Globus pallidus (tissue), 1 donor: Measurements from ENCODE around the gene TRIOBP.
A peak's percentile ranks its signal among the peaks of the same experiment; 100 is the strongest.
"Not testable (repeated sequence)": the region's sequence is repeated elsewhere in the genome, so short reads cannot be mapped to it uniquely, and the experiment has no call there.

Experiments
- DNase-seq: peaks from one replicate; pipeline ENCODE4 v3.0.0-alpha.2; 2015; ENCODE audit warnings: low spot score

Gene TRIOBP

DNA sequence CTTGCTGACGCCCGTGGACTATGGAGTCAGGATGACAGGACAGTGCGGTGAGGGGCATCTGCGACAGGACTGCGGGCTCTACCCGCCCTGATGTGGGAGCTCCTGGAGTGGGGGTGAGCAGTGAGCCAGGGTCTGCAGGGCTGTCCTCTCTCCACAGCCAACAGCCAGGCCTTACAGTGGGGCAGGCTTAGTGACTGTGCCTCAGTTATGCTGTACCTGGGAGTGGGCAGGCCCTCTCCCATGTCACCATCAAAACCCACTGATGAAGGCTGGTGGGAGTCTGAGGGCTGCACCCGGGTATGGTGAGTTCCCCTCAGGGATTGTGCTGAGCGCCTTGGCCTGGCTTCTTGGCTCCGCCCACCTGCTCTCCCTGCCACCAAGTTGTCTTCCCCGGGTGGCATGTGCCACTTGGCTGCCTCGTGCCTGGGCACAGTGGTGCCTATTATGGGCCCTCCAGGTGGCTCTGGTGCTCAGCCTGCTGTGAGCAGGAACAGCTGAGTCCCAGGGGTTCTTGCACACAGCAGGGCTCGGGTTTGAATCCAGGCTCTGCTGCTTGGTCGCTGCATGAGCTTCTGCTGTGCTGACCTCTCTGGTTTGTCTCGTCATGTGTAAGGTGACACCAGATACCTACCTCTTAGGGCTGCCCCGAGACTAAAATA lies 4.1 kb upstream of the TRIOBP start:
- no peak for DNase-seq

- not testable (repeated sequence) for DNase-seq
These were observed 2.7 kb upstream of the TRIOBP start for GRCh38 chr22:37694131-37694530.

GRCh38 chr22:37696260-37696656 lies 590 bp upstream of the TRIOBP start:
- not testable (repeated sequence) for DNase-seq

GRCh38 chr22:37697538-37697835 lies 639 bp downstream of the TRIOBP start:
- DNase-seq: no peak

DNA sequence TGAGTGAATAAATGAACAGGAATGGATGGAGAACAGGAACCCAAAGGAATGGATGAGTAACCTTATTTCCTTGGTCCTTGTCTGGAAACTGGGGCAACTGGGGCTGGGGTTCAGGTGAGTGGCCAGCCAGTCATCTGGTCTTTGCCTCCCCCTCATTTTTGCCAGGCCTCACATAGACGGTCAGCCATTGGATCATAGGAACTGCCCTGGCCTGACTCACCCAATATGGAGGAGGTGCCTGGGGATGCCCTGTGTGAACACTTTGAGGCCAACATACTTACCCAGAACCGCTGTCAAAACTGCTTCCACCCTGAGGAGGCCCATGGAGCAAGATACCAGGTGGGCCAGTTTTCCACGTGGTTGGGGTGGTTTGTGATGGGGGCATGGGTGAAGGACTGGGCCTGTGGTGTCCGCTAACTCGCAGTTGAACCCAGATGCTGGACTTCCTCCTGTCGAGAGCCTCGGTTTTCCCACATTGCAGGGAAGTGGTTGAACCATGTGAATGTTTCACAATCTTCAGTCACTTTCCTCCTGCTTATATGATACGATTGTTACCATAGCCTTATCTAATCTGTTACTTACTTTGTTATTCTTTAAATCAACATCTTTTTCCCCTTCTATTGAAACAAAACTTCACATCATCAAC lies 4.4 kb downstream of the TRIOBP start:
- peak; percentile 43 for DNase-seq

DNA sequence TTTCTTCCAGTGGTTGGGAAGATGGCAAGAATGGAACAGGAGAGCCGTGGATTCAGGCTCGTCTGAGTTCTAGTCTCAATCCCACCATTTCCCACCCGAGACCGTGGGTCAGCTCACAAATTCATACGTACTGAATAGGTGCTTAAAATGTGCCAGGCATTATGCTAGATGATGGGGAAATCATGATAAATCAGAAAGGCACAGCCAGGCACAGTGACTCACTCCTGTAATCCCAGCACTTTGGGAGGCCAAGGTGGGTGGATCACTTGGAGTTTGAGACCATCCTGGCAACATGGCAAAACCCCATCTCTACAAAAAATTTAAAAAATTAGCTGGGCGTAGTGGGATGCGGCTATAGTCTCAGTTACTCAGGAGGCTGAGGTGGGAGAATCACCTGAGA lies 7.1 kb downstream of the TRIOBP start:
- no peak for DNase-seq

DNA sequence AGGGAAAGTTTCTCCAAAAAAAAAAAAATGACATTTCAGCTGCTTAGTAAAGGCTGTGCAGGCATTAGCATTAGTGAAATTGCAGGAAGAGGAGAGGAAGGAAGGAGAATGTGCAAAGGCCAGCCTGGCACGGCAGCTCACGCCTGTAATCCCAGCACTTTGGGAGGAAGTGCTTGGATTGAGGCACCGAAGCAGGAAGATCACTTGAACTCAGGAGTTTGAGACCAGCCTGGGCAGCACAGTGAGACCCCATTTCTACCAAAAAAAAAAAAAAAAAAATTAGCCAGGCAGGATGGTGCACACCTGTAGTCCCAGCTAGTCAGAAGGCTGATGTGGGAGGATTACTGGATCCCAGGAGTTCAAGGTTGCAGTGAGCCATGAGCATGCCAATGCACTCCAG lies 7.8 kb downstream of the TRIOBP start:
- no peak for DNase-seq

DNA sequence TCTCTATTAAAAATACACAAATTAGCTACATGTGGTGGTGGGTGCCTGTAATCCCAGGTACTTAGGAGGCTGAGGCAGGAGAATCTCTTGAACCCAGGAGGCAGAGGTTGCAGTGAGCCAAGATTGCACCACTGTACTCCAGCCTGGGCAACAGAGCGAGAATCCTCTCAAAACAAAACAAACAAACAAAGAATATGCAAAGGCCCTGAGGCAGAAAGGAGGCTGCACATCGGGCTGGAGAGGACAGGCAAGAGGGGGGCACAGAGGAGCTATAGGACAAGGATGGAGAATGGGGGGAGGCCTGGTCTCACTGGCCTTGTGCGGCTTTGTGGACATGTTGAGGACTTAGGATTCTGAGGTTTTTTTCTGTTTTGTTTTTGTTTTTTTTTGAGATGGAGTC lies 8.4 kb downstream of the TRIOBP start:
- DNase-seq: no peak

- no peak for DNase-seq
These were observed 12.0 kb downstream of the TRIOBP start for GRCh38 chr22:37708580-37709444.

- no peak for DNase-seq
These were observed 12.6 kb downstream of the TRIOBP start for GRCh38 chr22:37709445-37709765.

- DNase-seq: no peak
These were observed 13.8 kb downstream of the TRIOBP start for GRCh38 chr22:37710675-37711074.

GRCh38 chr22:37711490-37711889 lies 14.6 kb downstream of the TRIOBP start:
- DNase-seq: no peak

- no peak for DNase-seq
These were observed 16.9 kb downstream of the TRIOBP start for GRCh38 chr22:37713761-37714160.

DNA sequence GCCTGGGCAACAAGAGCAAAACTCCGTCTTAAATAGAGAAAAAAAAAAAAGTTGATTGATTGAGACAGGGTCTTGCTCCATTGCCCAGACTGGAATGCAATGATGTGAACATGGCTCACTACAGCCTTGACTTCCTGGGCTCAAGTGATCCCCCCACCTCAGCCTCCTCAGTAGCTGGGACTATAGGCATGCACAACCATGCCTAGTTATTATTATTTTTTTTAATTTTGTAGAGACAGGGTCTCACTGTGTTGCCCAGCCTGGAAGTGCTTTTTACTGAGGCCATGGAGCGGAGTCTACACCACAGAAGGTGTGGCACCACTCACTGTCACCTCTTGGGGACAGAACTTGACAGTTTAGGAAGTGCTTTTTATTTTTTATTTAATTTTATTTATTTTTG lies 17.8 kb downstream of the TRIOBP start:
- DNase-seq: no peak

GRCh38 chr22:37715760-37716159 lies 18.9 kb downstream of the TRIOBP start:
- no peak for DNase-seq

- no peak for DNase-seq
These were observed 19.9 kb downstream of the TRIOBP start for GRCh38 chr22:37716708-37717107.

DNA sequence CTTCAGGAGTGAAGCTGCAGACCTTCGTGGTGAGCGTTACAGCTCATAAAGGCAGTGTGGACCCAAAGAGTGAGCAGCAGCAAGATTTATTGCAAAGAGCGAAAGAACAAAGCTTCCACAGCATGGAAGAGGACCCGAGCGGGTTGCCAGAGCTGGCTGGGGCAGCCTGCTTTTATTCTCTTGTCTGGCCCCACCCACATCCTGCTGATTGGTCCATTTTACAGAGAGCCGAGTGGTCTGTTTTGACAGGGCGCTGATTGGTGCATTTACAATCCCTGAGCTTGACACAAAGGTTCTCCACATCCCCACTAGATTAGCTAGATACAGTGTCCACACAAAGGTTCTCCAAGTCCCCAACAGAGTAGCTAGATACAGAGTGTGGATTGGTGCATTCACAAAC lies 20.4 kb downstream of the TRIOBP start:
- DNase-seq: not testable (repeated sequence)

DNA sequence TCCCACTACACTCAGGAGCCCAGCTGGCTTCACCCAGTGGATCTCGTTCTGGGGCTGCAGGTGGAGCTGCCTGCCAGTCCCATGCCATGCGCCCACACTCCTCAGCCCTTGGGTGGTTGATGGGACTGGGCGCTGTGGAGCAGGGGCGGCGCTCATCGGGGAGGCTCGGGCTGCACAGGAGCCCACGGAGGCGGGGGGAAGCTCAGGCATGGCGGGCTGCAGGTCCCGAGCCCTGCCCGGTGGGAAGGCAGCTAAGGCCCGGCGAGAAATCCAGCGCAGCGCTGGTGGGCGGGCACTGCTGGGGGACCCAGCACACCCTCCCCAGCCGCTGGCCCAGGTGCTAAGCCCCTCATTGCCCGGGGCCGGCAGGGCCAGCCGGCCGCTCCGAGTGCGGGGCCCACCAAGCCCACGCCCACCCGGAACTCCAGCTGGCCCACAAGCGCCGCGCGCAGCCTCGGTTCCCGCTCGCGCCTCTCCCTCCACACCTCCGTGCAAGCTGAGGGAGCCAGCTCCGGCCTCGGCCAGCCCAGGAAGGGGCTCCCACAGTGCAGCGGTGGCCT lies 21.0 kb downstream of the TRIOBP start:
- DNase-seq: not testable (repeated sequence)

GRCh38 chr22:37725551-37726240 lies 28.8 kb downstream of the TRIOBP start:
- DNase-seq: no peak

DNA sequence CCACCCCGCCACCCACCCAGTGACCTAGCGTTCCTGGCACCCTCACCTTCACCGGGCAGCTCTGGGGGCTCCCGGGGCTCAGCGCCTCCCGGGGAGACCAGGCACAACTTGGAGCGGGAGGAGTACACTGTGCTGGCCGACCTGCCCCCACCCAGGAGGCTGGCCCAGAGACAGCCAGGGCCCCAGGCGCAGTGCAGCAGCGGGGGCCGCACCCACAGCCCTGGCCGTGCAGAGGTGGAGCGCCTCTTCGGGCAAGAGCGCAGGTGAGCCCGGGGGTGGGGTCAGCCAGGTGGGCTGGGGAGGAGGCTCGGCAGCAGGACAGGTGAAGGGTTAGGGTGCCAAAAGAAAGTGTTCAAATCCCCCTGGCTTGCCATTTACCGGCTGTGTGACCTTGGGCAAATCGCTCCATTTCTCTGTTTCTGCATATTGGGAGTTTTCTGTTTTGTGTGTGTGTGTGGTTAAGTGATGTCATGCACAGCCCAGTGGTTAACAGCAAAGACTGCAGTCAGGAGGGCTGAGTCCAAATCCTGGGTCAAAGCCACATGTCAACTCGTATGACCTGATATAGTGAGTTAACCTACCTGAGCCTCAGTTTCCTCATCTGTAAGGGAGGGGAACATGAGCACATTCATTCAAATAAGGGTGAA lies 29.5 kb downstream of the TRIOBP start:
- no peak for DNase-seq

DNA sequence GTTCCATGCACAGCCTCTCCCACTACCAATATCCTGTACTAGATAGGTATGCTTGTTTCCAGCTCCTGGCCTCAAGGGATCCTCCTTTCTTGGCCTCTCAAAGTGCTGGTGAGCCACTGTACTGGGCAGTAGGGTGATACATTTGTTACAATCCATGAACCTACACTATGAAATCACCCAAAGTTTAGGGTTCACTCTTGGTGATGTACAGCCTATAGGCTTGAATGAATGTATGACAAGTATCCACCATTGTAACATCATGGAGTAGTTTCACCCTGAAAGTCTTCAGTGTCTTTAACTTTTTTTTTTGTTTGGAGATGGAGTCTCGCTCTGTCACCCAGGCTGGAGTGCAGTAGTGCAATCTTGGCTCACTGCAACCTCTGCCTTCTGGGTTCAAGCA lies 31.8 kb downstream of the TRIOBP start:
- no peak for DNase-seq
